Measurements from ENCODE around the gene SEMA5A.

DNA sequence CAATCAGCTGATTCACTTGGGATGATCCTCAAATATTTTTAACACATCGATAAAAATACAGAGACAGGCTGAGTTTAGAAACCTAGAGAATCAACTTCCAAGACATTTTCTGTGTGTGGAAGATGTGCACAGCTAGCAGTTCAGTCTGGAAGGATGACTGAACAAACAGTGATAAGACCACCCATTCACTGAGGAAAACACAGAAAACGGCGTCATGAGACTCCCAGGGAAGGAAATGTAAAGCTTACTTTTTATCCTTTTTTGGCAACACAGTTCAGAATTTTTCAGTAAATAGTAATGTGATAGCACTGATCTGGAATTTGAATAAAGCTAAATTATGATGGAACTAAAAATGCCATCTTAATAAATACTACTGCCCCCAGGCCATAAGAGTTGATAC, 277.6 kb downstream of the SEMA5A start:
- TF ChIP-seq POLR2AphosphoS5 (IDR thresholded peaks at IDR 0.05) (no peak), EP300 (IDR thresholded peaks at IDR 0.05) (no peak), POLR2A (IDR thresholded peaks at IDR 0.05) (no peak)
- TF ChIP-seq, protein P1, sequence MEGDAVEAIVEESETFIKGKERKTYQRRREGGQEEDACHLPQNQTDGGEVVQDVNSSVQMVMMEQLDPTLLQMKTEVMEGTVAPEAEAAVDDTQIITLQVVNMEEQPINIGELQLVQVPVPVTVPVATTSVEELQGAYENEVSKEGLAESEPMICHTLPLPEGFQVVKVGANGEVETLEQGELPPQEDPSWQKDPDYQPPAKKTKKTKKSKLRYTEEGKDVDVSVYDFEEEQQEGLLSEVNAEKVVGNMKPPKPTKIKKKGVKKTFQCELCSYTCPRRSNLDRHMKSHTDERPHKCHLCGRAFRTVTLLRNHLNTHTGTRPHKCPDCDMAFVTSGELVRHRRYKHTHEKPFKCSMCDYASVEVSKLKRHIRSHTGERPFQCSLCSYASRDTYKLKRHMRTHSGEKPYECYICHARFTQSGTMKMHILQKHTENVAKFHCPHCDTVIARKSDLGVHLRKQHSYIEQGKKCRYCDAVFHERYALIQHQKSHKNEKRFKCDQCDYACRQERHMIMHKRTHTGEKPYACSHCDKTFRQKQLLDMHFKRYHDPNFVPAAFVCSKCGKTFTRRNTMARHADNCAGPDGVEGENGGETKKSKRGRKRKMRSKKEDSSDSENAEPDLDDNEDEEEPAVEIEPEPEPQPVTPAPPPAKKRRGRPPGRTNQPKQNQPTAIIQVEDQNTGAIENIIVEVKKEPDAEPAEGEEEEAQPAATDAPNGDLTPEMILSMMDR (IDR thresholded peaks at IDR 0.05) = no peak
